ENCODE results near the gene ALOX15B.

ALOX15B gene

GRCh38 chr17:8005967-8006730 is 32.7 kb upstream of the ALOX15B start:
- DNase-seq (ENCODE audit: low spot score) (peak; percentile 63), ATAC-seq (ENCODE audit: low read depth) (no peak)
- Histone ChIP-seq H3K9me3 (ENCODE audit: severe bottlenecking) (no peaks in the 10 kb centered on the region), H3K27me3 (ENCODE audit: insufficient read depth, poor library complexity, severe bottlenecking) (peaks cover 16% of the 10 kb centered on the region), H3K4me3 (ENCODE audit: severe bottlenecking) (no peak overlapping the region), H3K36me3 (ENCODE audit: low read depth) (no peaks in the 10 kb centered on the region), H3K27ac (ENCODE audit: poor library complexity, severe bottlenecking) (no peak overlapping the region), H3K4me1 (ENCODE audit: insufficient read depth, poor library complexity, severe bottlenecking) (no peaks in the 10 kb centered on the region)
- TF ChIP-seq CTCF (IDR thresholded peaks at IDR 0.05; ENCODE audit: poor library complexity, severe bottlenecking) = no peak

GRCh38 chr17:8006836-8007680 is 31.8 kb upstream of the ALOX15B start:
- Histone ChIP-seq H3K27me3 (ENCODE audit: insufficient read depth, poor library complexity, severe bottlenecking) (peaks cover 10% of the 10 kb centered on the region), H3K9me3 (ENCODE audit: severe bottlenecking) (no peaks in the 10 kb centered on the region), H3K36me3 (ENCODE audit: low read depth) (no peaks in the 10 kb centered on the region), H3K27ac (ENCODE audit: poor library complexity, severe bottlenecking) (no peak overlapping the region), H3K4me3 (ENCODE audit: severe bottlenecking) (no peak overlapping the region), H3K4me1 (ENCODE audit: insufficient read depth, poor library complexity, severe bottlenecking) (no peaks in the 10 kb centered on the region)
- TF ChIP-seq CTCF (IDR thresholded peaks at IDR 0.05; ENCODE audit: poor library complexity, severe bottlenecking) = no peak
- DNase-seq (ENCODE audit: low spot score) (peak; percentile 47), ATAC-seq (ENCODE audit: low read depth) (no peak)

- no peak for ATAC-seq (ENCODE audit: low read depth)
- Histone ChIP-seq H3K27me3 (ENCODE audit: insufficient read depth, poor library complexity, severe bottlenecking) (peaks cover 2% of the 10 kb centered on the region), H3K4me1 (ENCODE audit: insufficient read depth, poor library complexity, severe bottlenecking) (no peaks in the 10 kb centered on the region), H3K9me3 (ENCODE audit: severe bottlenecking) (no peaks in the 10 kb centered on the region), H3K4me3 (ENCODE audit: severe bottlenecking) (no peak overlapping the region), H3K27ac (ENCODE audit: poor library complexity, severe bottlenecking) (no peak overlapping the region), H3K36me3 (ENCODE audit: low read depth) (no peaks in the 10 kb centered on the region)
- DNase-seq (ENCODE audit: low spot score) = peak; percentile 34
- TF ChIP-seq CTCF (IDR thresholded peaks at IDR 0.05; ENCODE audit: poor library complexity, severe bottlenecking) = no peak
These were observed 31.0 kb upstream of the ALOX15B start for GRCh38 chr17:8007836-8008235.

- no peak for TF ChIP-seq CTCF (IDR thresholded peaks at IDR 0.05; ENCODE audit: poor library complexity, severe bottlenecking)
- Histone ChIP-seq H3K27ac (ENCODE audit: poor library complexity, severe bottlenecking) (no peak overlapping the region), H3K4me1 (ENCODE audit: insufficient read depth, poor library complexity, severe bottlenecking) (peaks cover 4% of the 10 kb centered on the region), H3K27me3 (ENCODE audit: insufficient read depth, poor library complexity, severe bottlenecking) (no peaks in the 10 kb centered on the region), H3K36me3 (ENCODE audit: low read depth) (no peaks in the 10 kb centered on the region), H3K9me3 (ENCODE audit: severe bottlenecking) (no peaks in the 10 kb centered on the region), H3K4me3 (ENCODE audit: severe bottlenecking) (no peak overlapping the region)
- ATAC-seq (ENCODE audit: low read depth) (no peak), DNase-seq (ENCODE audit: low spot score) (no peak)
These were observed 26.7 kb upstream of the ALOX15B start for GRCh38 chr17:8012045-8012580.

Data from RWPE2 (cell line).